HG02885 (cell line): ENCODE results near the gene BBOF1.
A peak's percentile ranks its signal among the peaks of the same experiment; 100 is the strongest.

Experiments
- ATAC-seq: cut with Tn5 transposase; IDR thresholded peaks from one replicate; pipeline ENCODE4 v1.9.1; 2021; ENCODE audit warnings: mild to moderate bottlenecking; ENCODE audit not compliant: unreplicated experiment, poor library complexity

BBOF1 gene

DNA sequence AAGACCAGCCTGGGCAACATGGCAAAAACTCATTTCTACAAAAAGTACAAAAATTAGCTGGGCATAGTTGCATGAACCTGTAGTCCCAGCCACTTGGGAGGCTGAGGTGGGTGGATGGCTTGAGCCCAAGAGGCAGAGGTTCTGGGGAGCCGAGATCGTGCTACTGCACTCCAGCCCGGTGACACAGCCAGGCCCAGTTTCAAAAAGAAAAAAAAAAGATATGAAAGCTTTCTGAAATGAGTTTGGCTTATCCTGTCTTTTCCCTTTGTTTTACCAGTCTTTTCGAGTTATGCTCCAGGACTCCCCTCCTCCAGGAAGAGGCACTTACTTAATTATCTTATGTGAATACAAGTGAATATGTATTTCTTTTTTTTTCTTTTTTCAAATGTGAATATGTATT is 3.2 kb downstream of the BBOF1 start:
- no peak for ATAC-seq

DNA sequence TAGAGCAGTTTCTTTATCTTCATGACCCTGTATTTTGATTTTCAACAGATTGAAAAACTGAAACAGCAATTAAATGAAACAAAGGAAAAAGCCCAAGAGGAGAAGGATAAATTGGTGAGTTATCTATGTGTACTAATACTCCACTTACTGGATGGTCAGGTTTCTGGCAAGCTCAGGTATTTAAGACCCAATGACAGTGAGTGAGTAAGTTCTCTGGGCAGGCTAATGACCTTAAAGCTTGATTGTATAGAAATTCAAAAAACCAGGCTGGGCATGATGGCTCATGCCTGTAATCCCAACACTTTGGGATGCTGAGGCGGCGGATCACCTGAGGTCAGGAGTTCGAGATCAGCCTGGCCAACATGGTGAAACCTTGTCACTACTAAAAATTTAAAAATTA is 10.0 kb downstream of the BBOF1 start:
- ATAC-seq = no peak

DNA sequence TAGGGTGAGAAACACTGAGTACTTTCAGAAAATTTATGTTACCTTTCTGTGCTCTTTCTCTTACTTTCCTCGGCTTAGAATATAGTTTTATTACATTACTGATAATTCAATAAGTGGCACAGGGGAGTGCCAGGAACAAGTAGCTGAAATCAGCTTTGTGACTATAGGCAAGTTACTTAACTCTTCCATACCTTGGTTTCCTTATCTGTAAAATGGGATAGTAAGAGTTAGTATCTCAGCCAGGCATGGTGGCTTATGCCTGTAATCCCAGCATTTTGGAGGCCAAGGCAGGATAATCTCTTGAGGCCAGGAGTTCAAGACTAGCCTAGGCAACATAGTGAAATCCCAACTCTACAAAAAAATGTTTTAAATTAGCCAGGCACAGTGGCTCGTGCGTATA is 15.4 kb downstream of the BBOF1 start:
- no peak for ATAC-seq

DNA sequence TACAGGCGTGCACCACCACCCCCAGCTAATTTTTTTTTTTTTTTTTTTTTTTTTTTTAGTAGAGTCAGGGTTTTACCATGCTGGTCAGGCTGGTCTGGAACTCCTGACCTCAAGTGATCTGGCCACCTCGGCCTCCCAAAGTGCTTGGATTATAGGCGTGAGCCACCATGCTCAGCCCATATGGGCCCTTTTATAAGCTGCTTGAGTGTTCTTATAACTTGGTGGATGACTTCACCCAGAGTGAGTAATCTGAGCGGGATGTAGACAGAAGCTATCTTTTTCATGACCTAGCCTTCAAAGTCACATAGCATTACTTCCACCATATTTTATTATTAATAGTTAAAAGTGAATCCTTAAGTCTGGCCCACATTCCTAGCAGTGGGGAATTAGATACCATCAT is 16.4 kb downstream of the BBOF1 start:
- ATAC-seq = no peak

DNA sequence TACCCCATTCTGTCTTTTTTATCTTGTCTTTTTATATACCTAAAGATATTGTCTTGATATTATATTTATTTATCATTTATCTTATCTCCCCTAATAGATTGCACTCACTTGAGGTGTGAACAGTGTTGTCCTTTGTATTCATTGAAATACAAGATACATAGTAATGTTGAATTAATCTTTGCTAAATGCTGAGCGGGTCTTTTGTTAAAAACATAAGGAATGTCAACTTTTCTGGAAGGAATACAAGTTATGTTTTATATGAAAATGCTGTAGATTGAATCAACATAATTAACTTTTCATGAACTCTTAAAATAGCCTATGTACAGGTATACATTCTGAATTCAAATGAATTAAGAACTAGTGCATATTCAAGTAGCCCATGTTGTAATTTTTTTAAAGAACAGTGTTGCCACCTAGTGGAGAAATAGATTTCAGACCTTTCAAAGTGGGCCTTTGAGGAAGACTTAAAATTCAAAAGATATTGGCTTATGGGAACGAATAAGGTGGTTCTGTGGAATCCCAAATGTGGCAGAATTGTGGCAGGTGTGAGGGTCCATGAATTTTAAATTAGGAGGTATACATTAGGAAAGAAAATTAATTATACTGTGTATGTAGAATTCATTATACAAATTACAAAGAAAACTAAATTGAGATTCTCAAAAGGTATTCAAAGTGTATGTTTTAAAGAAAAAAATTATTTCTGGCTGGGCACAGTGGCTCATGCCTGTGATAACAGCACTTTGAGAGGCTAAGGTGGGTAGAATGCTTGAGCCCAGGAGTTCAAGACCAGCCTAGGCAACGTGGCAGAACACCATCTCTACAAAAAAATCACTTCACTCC is 19.1 kb downstream of the BBOF1 start:
- ATAC-seq = no peak

DNA sequence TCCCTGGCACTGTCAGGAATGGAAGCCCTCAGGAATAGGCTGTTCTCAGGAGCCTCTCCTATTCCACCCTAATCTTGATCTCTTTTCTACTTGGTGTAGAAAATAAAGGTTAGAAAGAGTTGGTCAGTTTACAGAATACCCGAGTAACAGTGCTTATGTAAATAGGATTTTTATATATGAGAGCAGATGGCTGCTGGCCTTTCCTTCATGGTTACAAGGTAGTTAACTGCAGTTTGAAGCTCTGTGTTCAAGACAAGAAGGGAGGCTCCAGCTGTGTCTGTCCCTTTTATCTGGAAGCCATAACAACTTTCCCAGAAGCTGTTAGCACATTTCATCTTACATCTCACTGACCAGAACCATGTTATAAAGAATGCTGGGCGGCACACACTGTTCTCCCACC is 23.1 kb downstream of the BBOF1 start:
- ATAC-seq = no peak

DNA sequence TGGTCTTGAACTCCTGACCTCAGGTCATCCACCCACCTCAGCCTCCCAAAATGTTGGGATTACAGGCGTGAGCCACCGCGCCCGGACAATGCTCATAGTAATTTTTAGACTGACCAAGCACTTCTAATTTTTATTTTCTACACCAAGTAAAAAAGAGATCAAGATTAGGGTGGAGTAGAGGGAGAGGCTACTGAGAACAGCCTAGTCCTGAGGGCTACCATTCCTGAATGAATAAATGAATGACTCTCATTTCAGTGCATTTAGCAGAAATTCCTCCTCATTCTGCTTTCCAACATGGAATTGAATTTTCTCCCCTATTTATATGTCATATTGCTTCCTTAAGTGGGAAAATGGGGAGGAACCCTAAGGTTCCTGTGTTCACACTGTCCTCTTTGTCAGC is 26.4 kb downstream of the BBOF1 start:
- no peak for ATAC-seq

DNA sequence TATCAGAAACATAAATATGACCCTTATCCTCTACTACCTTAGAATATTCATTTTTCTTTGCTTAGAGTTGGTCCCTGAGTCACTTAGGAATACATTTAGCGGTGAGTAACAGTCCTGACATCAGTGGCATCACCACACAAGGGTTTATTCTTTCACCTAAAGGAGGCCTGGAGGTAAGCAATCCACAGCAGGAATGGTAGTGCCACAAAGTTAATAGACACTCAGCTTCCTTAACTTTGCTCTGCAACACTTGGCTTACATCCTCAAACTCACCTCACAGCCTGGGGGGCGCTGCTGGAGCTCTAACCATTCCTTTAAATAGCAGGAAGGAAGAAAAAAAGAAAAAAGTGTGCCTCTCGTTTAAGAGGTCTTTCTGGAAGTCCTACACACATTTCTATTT is 29.1 kb downstream of the BBOF1 start:
- ATAC-seq = no peak

DNA sequence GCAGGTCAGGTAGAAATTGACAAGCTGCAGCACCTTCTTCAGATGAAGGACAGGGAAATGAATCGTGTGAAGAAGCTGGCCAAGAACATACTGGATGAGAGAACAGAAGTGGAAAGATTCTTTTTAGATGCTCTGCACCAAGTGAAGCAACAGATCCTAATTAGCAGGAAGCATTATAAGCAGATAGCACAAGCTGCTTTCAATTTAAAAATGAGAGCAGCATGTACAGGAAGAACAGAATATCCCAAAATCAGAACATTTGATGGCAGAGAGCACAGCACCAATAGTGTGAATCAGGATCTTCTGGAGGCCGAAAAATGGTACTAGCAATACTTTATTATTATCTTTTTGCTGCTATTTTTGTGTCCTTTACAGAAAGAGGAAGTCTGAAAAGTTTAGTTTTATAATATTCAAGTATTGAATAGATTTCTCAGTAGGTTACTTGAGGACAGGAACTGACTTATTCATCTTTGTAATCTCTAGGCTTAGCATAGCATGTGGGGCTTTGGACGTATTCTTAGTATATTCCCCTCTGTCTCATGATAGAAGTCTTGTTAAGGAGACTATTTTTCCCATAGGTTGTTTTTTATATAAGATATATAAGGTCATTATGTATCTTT is 30.8 kb downstream of the BBOF1 start:
- no peak for ATAC-seq

DNA sequence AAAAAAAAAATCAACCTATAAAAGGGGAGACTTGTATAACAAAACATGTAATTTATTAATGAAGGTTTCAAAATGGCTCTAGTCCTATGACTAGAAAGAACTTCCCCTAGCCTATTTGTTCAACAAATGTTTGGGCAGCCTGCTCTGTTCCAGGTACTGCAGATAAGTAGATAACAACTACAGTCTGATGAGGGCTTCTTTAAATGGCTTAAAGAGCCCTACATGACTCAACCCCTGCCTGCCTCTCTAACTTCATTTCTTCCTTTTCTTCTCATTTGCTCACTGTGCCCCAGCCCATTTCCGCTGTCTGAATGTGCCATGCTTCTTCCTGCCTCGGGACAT is 43.6 kb downstream of the BBOF1 start:
- ATAC-seq = no peak

DNA sequence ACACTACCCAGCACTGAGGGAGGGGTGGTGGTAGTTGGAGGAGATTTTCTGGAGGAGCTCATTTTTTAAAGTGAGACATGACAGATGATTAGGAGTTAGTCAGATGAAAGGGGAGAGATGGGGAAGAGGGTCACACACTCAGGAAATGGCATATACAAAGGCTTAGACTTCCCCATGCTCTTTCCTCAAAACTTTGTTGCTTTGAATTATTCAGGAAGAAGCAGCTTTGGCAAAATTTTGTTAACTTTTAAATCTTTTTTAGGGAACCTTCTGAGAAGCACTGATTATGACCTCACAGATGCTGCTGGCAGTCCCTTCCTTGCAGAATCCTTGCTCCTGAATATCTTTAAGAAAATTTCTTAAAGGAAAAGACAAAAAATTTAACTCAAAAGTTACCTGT is 45.3 kb downstream of the BBOF1 start:
- no peak for ATAC-seq

DNA sequence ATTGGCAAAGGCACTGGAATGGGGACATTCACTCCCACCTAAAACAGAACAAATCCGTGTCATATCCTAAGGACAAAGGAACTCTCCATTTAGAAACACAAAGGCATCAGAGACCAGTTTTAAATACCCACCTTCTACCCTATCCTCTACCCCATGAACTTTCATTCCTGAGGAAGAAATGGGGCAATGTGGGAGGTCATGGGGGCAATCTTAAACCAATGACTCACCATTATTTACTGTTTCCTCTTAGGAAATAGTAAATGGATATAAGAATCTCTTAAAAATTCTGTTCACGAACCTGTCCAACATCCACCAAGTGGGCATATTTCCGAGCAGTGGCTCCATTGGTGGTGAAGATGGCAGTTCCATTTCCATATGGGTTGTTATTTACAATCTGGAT is 45.7 kb downstream of the BBOF1 start:
- no peak for ATAC-seq

DNA sequence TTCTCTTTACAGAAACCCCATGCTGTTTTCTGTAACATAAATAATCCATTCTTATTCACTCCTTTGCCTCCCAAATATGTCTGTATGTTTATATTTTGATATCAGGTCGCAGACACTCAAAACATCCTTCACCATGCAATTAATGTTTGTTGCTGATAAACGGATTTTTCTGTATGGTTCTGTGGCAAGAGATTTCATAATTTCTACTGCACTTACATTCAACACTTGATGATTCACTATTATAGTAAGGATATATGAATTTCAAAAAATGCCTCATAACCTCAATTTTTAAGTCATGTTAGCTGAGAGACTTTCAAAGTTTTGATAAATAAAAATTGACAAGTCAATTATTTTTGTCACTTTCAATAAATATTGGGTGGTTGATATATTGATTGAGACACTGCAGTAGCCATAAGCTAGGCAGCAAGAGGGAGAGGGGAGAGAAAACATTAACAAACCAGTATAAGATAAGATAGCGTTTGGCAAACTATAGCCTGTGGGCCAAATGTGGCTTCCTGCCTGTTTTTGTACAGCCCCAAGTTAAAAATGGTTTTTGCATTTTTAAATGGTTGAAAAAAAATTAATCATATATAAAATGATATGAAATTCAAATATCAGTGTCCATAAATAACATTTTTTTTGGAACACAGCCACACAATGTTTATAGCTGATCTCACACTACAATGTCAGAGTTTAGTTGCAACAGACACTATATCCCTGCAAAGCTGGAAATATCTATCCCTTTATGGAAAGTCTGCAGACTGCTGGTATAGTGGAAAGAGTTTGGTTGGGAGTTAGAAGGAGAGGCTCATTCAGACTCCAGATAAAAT is 46.8 kb downstream of the BBOF1 start:
- ATAC-seq = no peak

DNA sequence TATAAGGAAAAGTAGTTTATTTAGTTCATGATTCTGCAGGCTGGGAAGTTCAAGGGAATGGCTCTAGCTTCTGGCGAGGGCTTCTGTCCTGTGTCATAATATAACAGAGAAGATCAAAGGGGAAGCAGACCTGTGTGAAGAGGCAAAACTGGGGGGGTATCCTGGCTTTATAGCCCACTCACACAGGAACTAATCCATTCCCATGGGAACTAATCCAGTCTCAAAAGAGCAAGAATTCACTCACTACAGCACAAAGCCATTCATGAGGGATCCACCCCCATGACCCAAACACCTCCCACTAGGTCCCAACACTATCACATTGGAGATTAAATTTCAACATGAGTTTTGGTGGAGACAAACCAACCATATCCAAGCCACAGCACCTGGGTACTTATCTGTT is 58.3 kb downstream of the BBOF1 start:
- ATAC-seq = no peak

DNA sequence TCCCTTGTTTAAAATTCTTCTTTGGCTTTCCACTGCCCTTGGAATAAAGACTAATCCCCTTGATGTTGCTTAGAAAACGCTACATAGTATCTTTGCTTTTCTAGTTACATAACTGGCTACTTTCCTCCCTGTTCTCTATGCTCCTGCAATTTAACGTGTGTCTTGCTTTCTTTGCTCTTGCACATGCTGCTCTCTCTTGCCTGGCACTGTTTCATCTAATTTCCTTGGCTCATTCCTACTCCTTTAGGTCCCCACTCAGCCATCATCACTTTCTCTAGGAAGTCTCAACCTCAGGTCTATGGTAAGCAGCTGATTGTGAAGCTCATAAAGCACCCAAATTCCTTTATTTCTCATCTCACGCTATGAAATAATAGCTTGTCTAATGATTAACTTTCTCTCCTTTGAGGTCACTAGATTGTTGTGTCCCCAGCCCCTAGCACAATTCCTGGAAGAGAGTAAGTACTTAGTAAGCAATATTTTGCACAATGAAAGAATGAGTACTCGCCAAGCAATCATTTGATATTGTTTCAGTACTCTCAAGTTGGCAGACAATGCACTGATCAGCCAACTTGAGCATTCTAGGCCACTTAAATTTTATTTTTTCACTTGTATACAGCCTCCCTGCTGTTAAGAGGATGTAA is 61.8 kb downstream of the BBOF1 start:
- no peak for ATAC-seq

DNA sequence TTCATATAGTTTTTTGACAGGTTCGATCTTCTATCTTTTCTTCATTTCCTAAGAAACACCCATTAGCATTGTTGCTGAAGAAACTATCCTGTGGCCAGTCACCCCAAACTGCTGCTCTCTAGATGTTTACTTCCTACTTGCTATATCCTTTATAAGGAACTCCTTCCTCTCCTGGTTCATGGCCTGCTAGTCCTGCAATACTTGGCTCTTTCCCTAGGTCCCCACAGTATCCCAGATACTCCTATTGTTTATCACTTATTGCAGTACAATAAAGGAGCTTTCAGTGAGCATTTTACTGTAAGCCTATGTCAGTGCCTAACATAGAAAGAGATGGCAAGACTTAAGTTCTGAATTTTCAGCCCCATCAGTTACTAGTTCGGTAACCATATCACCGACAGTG is 62.3 kb downstream of the BBOF1 start:
- ATAC-seq = no peak

DNA sequence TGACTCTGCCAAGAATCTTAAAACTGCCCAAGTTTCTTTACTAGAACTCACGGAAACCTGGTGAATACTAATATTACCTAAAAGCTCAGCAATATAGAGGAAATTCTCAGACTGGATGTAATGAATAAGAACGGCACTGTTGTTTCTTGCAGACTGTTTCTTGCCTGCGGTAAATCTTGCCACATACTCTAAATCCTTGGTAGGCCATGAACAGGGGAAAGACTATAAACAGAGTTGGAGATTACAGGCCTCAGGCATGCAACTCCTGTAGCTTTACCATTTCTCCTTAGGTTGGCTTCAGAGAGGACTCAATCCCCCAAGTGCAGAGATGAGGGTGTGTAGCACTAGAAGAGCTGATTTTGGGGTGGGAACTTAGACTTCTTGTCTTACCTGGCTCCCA is 64.0 kb downstream of the BBOF1 start:
- ATAC-seq = no peak

DNA sequence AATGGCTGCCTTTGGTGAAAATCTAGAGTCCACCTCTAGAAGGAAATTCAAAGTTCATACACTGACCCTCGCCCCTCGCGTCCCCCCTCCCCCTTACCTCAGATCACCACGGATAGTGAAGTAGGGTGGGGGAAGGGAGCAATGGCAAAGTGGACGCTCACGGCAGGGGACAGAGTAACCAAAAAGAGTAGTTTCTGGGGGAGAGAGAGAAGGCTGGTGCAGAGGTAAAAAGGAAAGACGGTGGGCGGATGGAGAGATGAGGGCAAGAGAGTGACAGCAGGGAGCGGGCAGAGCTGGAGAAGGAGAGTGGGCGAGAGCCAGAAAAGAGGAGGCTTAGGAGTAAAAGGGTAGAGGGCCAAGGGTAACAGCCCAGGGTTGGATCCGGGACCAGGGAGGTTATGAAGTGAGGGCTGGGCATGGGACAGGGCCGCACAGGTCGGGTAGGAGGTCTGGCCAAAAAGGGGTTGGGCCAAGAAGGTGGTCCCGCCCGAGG is 64.7 kb downstream of the BBOF1 start:
- ATAC-seq = no peak

DNA sequence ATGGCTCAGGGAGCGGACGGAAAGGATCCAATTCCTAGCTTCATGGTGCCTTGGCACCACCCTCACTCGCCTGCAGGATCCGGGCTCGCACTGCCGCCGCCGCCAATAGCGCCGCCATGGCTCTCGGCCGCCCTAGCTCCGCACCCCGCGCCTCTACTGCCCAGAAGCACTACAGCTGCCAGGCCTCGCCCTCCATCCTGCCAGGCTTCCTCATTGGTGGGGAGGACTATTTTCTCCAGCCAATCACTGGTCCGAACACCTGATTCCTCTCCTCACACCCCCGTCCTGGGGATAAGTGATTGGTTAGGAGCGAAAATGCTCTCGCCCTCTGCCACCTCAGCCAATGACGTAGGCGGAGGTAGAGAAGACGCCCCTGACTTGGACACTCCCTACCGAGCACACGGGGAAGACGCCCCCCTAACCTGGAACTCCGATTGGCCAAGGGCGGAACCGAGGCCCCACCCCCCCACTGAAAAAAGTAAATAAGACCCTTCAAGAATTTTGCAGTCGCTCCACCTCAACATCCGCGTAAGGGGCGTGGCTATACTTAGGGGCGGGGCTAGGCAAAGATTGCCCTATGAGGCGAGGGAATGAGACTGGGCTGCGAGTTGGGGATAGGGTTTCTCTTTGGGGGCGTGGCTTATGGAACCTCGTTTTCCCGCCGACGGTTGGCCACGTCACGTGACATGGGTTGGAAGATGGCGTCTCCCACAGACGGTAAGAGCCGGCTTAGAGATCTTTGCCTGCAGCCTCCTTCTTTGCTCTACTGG is 65.3 kb downstream of the BBOF1 start, which contains the start of the genes ALDH6A1 and LIN52:
ALDH6A1 (minus strand) TSS at position 177 of the 770 bp plus-strand sequence; CDS start at position 118, 59 bp downstream.
LIN52 (plus strand) TSS at position 680 of the 770 bp plus-strand sequence; CDS start at position 699, 19 bp downstream.
- peak; percentile 91 for ATAC-seq
